Lower leg skin (tissue), 4 donors: ENCODE results near the gene VANGL2. TPM values are rescaled to one million over a fixed set of nuclear protein-coding genes. Genes with fewer than 3 reads are reported as not detected.

Experiments
- DNase-seq, 2 donors: peaks; one replicate each; pipeline ENCODE4 v3.0.0-alpha.2; 2019; ENCODE audit warnings: low spot score in 2 of 2
- H3K4me3 ChIP-seq: fragments of 200-600 bp; sonication (generic); 2 replicates; pipeline ENCODE4 v1.5.1; 2017; ENCODE audit warnings: mild to moderate bottlenecking, low read depth; ENCODE audit not compliant: poor library complexity, severe bottlenecking
- CTCF ChIP-seq, 3 donors: fragments of 450-650 bp; IDR thresholded peaks; one replicate each; pipeline ENCODE4 v1.5.1; 2016; ENCODE audit warnings: antibody characterized with exemption in 3 of 3, mild to moderate bottlenecking in 3 of 3, moderate library complexity in 2 of 3
- POLR2A ChIP-seq, 2 donors: fragments of 450-650 bp; IDR thresholded peaks; one replicate each; pipeline ENCODE4 v1.6.1; 2016 to 2017; ENCODE audit warnings: antibody characterized with exemption in 2 of 2, mild to moderate bottlenecking in 1 of 2, moderate library complexity in 1 of 2
- WGBS, 2 donors: methylation state at CpG; one replicate each; pipeline ENCODE4 v1.1.5; 2018; 5-methylcytosine and 5-hydroxymethylcytosine counted together
- intact Hi-C: fragments of 100-400 bp; cut with DNase I; formaldehyde crosslinking; loops from one replicate; pipeline ENCODE4 v1.15.0; 2023; ENCODE audit warnings: low total_unique reads
- total RNA-seq, 4 donors: library from RNA; depleted of rRNA; stranded (reverse); fragments of >200 nt; gene quantifications; one replicate each; pipeline ENCODE4 v1.1.0, GENCODE V29; 2016

VANGL2 gene
- total RNA-seq, 4 donors from 2014 or later, result 18.7 to 27.3 (median 24.4) TPM

GRCh38 chr1:160432371-160432786 is 32.0 kb downstream of the VANGL2 start:
- intact Hi-C loops, result no loop called here
- no peak for TF ChIP-seq CTCF (IDR thresholded peaks at IDR 0.05)
- TF ChIP-seq POLR2A (IDR thresholded peaks at IDR 0.05), result no peak
- no peak overlapping the region for H3K4me3 ChIP-seq
- no peak for DNase-seq

- WGBS, 2 donors, result 70 to 76% methylated on average over 2 of the region's 2 CpGs
- no peak overlapping the region for H3K4me3 ChIP-seq
- intact Hi-C loops, result no loop called here
- TF ChIP-seq CTCF (IDR thresholded peaks at IDR 0.05), result no peak
- no peak for TF ChIP-seq POLR2A (IDR thresholded peaks at IDR 0.05)
- no peak for DNase-seq
Measured at GRCh38 chr1:160436966-160437365, 36.6 kb downstream of the VANGL2 start.

- no peak for DNase-seq
- no peak overlapping the region for H3K4me3 ChIP-seq
- WGBS, 2 donors, result 54 to 59% methylated on average over 4 of the region's 4 CpGs
- intact Hi-C loops, result no loop called here
- TF ChIP-seq POLR2A (IDR thresholded peaks at IDR 0.05) (no peak), CTCF (IDR thresholded peaks at IDR 0.05) (no peak)
Measured at GRCh38 chr1:160437432-160438316, 37.3 kb downstream of the VANGL2 start.

- no peak overlapping the region for H3K4me3 ChIP-seq
- 79 to 89% methylated on average over 4 of the region's 4 CpGs for WGBS, 2 donors
- TF ChIP-seq POLR2A (IDR thresholded peaks at IDR 0.05) (no peak), CTCF (IDR thresholded peaks at IDR 0.05) (no peak)
- DNase-seq, result no peak
- intact Hi-C loops, result no loop called here
Measured at GRCh38 chr1:160438317-160438918, 38.1 kb downstream of the VANGL2 start.

- intact Hi-C loops, result no loop called here
- no peak for TF ChIP-seq CTCF (IDR thresholded peaks at IDR 0.05)
- TF ChIP-seq POLR2A (IDR thresholded peaks at IDR 0.05), result no peak
- WGBS, 2 donors, result 89 to 92% methylated on average over 2 of the region's 2 CpGs
- DNase-seq, result no peak
- H3K4me3 ChIP-seq, result no peak overlapping the region
Measured at GRCh38 chr1:160438935-160439334, 38.6 kb downstream of the VANGL2 start.
